SK-N-MC (cell line): ENCODE data around the gene SIPA1L3.

Experiments
- EZH2 ChIP-seq: fragments of 200-600 bp; sonication (generic); IDR thresholded peaks from one replicate; pipeline ENCODE4 v1.6.1; 2017; ENCODE audit warnings: antibody characterized with exemption
- POLR2AphosphoS5 ChIP-seq: IDR thresholded peaks from 2 replicates; pipeline ENCODE4 v1.6.1; 2012; ENCODE audit warnings: mild to moderate bottlenecking, low read depth, low read length, borderline replicate concordance

DNA sequence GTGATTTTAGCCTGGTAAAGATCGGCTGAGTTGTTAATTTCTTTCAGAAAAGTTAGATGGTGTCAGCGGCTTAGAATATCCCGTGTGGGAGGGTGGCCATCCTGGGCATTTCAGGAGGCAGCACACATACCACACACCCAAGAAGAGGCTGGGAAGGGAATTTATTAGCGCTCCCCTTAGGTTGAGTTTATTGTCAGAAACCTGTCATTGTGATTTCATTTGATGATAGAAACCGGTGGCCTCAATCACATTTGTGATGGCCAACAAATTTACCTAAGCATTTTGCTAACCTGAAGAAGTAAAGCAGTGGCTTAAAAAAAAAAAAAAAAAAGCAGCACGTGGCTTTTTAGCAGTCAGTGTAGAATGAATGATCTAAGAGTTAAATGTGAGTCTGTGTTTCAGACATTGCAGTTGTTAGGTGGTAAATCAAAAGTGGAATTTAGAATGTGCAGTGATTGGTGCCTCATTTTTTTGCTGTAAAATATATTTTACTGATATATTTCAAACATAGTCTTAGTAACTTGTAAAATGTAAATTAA, 2.7 kb downstream of the SIPA1L3 start:
- TF ChIP-seq POLR2AphosphoS5 (no peak), EZH2 (no peak)
